GM19397 (cell line): ENCODE data around the gene CYP51A1.
"Not testable (repeated sequence)": the region's sequence is repeated elsewhere in the genome, so short reads cannot be mapped to it uniquely, and the experiment has no call there.

Source experiments
- ATAC-seq: cut with Tn5 transposase; IDR thresholded peaks from one replicate; pipeline ENCODE4 v1.9.1; 2021; ENCODE audit warnings: mild to moderate bottlenecking, moderate library complexity; ENCODE audit not compliant: unreplicated experiment

CYP51A1 gene

GRCh38 chr7:92134271-92135051, at the start of gene CYP51A1:
TSS of gene CYP51A1 (minus strand) at chr7:92134477. CDS start at chr7:92134364, 113 bp downstream.
- ATAC-seq = peak; percentile 88

GRCh38 chr7:92178928-92179924, 44.9 kb upstream of the CYP51A1 start, which contains the start of gene LRRD1:
TSS of gene LRRD1 (minus strand) at chr7:92179142. CDS start at chr7:92165202, 13,940 bp downstream.
- ATAC-seq = peak; percentile 99

DNA sequence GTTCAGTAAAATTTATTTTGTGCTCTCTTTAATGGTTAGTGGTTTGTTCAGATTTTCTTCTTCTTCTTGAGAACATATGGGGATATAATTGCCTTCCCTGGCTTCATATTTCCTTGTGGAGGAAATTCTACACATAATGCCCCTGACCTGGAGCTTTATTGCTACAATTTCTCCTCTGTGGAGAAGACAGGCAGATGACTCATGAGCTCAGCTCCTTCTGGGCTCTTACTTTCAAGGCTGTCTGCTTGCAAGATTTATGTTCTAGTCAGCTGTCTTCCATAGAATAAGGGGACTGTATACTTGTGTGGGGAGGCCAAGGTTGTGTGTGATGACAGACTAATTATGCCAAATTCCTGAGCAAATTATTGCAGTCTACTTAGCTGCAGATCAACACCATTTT, 43.1 kb upstream of the CYP51A1 start:
- no peak for ATAC-seq

DNA sequence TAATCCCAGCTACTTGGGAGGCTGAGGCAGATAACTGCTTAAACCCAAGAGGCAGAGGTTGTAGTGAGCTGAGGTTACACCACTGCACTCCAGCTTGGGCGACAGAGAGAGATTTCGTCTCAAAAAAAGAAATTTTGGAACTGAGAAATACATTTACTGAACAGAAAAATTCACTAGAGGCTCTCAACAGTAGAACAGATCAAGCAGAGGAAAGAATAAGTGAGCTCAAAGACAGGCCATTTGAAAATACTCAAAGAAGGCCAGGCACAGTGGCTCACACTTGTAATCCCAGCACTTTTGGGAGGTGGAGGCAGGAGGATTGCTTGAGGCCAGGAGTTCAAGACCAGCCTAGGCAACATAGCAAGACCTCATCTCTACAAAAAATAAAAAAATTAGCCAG, 35.3 kb upstream of the CYP51A1 start:
- not testable (repeated sequence) for ATAC-seq

DNA sequence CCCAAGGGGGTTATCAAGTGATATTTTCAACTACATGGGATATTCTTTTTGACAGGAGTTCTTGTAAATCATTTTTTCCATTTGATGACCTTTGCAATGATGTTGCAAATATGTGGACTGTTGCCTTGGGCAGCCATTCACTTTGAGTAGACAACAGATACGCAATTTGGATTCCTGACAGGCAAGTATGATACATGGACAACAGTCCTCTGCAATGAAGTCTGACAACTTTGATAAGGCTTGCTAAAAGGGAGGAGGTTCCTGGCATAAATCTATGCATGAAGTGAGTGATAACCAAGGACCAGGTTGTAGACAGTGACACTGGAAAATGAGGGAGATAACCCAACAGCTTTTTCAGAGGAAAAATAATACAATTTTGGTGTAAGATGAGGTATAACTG, 27.0 kb upstream of the CYP51A1 start:
- ATAC-seq = no peak

DNA sequence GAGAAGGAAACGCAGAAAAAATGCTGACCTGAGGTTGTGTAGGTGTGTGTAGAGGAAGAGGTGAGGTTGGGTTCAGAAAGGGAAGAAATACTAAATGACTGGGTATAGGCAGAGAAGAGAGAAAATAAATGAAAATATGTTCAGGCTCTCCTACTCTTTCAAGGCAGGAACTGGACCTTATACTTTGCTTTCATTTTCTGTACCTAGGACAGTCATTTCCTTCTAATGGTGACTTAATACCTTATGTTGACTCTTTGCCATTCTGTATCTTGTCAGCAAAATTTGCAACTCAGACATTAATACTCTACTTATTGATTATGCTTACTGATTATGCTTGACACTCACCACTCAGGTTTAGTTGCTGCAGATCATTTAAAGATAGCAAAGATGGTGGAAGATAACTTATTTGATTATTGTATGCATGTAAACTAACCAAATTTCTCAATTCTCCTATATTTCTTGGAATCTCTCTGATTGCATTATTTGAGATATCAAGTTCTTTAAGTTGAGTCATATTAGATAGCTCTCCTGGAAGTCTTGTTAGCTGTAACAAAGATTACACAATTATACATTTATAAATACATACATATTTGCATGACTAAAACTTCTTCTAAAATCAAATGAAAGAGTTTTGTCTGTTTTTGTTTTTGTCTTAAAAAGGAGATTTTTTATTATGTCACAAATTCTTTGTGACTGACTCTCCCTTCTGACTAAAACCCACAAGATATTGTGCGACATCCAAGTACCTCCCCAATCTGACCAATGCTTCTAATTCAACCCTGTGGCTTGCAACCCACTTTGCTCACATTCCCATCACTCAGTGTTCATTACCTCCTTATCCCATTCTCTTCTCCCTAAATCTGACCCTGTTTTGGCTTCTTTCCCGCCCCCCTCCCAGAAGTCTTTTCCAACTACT, 24.6 kb upstream of the CYP51A1 start:
- ATAC-seq = no peak

GRCh38 chr7:92156990-92157389, 22.7 kb upstream of the CYP51A1 start:
- ATAC-seq = no peak

- no peak for ATAC-seq
Observed at GRCh38 chr7:92155108-92155739, 20.9 kb upstream of the CYP51A1 start.

DNA sequence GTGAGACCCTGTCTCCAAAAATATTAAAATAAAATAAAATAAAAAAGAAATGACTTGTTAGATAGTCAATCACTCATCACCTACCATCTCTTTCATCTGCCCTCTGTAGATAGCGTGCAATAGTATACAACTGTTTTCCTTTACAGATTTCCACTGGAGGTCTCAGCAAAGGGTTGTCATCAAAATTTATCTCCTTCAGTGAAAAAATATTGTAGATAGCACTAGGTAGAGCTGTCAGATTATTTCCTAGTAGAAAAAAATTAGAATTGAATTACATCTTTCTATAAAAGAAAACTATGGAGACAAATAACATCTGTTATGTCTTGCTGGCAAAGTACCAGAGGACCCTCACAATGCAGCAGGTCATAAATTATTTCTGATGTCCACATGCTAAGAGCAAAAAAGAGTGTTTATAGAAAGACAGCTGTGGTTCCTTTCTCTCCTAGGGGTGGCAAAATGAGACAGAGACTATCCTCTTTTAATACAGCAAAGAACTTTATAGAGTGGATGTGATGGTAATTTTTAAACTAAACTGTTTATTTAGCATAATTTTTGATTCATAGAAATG, 16.3 kb upstream of the CYP51A1 start:
- ATAC-seq = no peak

- no peak for ATAC-seq
Observed at GRCh38 chr7:92149736-92150239, 15.5 kb upstream of the CYP51A1 start.

DNA sequence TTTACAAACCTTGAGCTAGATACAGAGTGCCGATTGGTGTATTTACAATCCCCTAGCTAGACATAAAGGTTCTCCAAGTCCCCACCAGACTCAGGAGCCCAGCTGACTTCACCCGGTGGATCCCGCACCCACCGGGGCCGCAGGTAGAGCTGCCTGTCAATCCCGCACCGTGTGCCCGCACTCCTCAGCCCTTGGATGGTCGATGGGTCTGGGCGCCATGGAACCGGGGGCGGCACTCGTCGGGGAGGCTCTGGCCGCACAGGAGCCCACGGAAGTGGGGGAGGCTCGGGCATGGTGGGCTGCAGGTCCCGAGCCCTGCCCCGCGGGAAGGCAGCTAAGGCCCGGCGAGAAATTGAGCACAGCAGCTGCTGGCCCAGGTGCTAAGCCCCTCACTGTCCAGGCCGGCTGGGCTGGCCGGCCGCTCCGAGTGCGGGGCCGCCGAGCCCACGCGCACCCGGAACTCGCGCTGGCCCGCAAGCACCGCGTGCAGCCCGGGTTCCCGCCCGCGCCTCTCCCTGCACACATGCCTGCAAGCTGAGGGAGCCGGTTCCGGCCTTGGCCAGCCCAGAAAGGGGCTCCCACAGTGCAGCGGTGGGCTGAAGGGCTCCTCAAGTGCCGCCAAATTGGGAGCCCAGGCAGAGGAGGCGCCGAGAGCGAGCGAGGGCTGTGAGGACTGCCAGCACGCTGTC, 9.1 kb upstream of the CYP51A1 start:
- not testable (repeated sequence) for ATAC-seq

- not testable (repeated sequence) for ATAC-seq
Observed at GRCh38 chr7:92142791-92143190, 8.5 kb upstream of the CYP51A1 start.

- ATAC-seq = no peak
Observed at GRCh38 chr7:92141161-92141560, 6.9 kb upstream of the CYP51A1 start.

DNA sequence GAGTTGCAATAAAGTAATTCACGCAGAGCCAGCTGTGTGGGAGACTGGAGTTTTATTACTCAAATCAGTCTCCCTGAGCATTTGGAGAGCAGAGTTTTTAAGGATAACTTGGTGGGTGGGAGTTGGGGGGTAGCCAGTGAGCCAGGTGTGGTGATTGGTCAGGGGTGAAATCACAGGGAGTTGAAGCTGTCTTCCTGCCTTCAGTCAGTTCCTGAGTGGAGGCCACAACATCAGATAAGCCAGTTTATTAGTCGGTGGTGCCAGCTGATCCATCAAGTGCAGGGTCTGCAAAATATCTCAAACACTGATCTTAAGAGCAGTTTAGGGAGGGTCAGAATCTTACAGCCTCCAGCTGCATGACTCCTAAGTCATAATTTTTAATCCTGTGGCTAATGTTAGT, 3.3 kb upstream of the CYP51A1 start:
- ATAC-seq = no peak

- ATAC-seq = no peak
Observed at GRCh38 chr7:92135052-92135889, 994 bp upstream of the CYP51A1 start.

- peak; percentile 34 for ATAC-seq
Observed at GRCh38 chr7:92133737-92134270, 473 bp downstream of the CYP51A1 start.

DNA sequence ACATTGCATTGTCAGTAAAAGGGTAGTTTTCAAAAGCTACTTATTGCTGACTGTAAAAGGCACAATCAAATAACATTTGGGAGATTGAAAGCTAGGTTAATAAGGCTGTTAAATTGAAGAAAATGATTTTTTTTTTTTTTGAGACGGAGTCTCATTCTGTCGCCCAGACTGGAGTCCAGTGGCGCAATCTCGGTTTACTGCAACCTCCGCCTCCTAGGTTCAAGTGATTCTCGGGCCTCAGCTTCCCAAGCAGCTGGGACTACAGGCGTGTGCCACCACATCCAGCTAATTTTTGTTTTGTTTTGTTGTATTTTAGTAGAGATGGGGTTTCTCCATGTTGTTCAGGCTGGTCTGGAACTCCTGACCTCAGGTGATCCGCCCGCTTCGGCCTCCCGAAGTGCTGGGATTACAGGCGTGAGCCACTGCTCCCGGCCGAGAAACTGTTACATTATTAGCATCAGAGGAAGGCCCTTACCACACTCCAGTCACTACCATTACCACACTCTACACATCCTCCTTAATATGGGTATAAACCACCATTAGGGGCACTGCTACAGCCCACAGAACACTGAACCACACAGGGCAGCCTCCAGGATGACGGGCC, 1.0 kb downstream of the CYP51A1 start:
- peak; percentile 12 for ATAC-seq
